Measurements from ENCODE around the gene OR10J5.
"Not testable (repeated sequence)": the region's sequence is repeated elsewhere in the genome, so short reads cannot be mapped to it uniquely, and the experiment has no call there.

OR10J5 gene

GRCh38 chr1:159535907-159536306, at the start of gene OR10J5:
Gene OR10J5, minus strand, starts transcription at chr1:159536007. Its CDS starts 0 bp downstream, at chr1:159536007.
- no peak for DNase-seq

- no peak for DNase-seq
These were observed 48.7 kb upstream of the OR10J5 start for GRCh38 chr1:159584536-159584935.

DNA sequence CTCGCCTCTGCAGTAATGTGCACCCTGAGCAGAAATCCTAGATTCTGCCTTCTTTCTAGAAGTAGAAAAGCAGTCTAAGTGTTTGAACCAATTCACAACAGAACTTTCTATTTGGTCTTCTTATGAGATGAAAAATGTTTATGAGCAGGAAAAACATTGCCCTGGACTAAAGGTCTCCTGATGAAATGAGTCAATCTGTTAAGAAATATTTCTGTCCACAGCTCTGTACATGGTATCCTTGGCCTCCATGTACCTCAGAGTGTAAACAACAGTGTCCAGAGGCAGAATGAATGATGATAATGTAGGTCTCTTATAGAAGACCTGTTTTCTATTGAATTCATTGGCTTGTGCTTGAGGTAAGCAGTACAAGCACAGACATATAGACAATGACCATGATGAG, 45.6 kb upstream of the OR10J5 start:
- DNase-seq = no peak

DNA sequence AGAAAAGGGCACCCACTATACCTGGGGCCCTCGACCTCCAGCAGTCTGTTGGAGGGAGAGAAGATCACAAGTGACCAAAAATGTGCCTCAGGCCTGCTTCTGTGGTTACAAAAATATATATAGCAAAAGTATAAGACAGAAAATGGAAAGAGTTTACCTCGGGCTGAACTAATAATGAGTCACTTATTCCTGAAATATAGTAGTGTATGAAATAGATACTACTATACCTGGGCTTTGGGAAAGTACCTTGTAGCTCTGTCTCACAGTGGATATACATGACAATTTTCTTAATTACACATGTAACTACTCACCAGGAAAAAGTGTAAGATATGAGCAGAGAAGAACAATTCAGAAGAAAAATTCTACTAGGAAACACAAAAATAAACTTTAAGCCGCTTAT, 44.5 kb upstream of the OR10J5 start:
- no peak for DNase-seq

DNA sequence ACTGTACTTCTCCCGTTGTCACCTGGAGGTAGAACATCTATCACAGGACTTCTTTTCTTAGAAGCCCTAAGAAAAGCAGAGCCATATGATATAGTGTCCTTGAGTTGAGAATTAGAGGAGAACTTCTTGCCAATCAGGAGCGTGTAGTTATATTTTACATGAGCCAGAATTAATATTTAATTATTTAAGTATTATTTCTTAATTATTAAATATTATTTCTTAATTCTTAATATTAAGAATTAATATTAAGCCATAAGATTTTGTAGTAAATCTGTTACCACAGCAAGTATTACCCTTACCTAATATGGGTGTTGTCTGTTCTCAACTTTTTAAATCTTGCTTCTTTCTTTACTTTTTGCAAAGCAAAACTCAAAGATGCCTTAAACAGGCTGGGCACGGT, 41.6 kb upstream of the OR10J5 start:
- no peak for DNase-seq

- no peak for DNase-seq
These were observed 26.9 kb upstream of the OR10J5 start for GRCh38 chr1:159562680-159563079.

DNA sequence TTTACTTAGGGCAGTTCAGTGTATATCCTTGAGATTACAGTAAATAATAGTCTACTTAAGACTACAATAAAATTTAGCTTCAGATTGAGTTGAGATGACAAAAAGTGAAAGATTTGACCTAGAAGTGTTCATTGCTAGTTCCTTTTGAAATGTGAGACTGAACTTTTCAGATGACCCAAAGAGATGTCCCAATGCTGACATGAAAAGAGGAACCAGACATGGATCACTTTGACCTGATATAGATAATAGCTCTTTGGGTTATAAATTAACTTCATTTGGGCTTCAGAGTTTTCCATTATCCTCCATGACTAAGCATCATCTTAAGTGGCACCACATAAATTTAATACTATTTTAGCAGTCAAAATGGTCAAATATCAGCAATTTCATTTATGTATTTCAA, 25.7 kb upstream of the OR10J5 start:
- DNase-seq = no peak

DNA sequence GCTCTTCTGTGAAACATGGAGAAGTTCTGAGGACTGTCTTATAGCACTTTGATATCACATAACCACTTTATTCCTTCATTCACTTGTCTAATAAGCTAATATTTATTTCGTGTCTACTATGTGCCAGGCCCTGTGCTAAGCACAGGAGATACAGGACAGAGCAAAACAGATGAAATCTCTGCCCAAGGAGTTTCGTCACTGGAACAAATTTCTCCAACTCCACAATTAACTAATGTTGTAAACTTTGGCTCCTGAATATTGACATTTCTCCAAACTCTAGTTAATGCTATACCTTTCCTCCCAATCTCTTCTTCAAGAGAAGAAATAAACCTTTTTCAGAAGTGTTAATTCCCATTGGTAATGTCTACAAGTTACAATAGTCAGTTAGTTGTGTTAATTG, 24.8 kb upstream of the OR10J5 start:
- DNase-seq = no peak

DNA sequence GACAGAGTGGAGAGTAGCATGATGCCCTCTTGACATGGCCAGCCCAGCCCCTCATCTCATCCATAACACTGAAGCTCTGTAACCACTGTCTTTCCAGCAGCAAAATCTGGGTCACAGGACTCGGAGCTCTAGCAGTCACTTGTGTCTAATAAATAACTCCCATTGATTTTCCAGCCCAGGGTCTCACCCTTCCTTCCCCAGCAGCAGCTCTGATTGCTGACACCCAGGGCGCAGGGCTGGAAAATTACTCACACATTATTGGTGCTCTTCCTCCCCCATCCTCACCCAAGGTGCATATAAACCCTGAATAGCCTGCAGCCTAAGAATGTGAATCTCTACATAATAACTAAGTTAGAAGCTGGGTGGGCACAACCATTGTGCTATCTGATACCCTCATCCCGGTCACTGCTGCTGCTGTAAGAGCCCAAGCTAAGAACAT, 21.1 kb upstream of the OR10J5 start:
- DNase-seq = no peak

DNA sequence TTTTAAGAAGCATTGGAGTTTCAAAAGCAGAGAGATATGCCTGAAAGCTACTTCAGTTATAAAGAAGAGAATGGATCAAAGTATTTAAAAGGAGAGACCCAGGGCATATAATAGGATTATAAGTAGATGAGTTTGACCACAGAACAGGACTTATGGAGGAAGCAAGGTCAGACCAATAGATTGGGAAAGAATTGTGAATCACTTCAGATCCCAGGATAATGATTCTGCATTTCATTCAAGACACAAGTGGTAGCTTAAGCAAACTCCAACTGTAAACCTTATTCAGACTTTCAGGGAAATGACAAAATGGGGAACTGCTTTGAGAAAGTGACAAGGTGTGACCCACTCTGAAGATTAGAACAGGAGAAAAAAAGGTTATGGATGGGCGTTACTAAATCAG, 18.9 kb upstream of the OR10J5 start:
- DNase-seq = no peak

DNA sequence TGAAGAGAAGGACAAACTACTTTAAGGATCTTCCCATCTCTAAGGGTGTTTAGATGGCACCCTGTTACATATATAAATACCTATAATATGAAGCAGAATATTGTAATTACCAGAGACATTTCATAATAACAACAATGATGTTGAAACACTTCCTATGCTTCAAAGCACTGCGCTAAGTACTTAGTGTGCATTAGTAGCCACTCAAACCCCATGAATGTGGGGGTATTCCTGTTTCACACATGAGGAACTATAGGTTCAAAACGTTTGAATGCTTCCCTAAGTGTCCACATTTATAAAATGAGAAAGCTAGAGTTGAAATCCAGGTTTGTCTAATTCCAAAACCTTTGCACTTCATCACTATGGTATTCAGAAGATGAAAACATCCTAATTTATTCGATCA, 18.5 kb upstream of the OR10J5 start:
- no peak for DNase-seq

- DNase-seq = no peak
These were observed 12.3 kb upstream of the OR10J5 start for GRCh38 chr1:159548126-159548525.

DNA sequence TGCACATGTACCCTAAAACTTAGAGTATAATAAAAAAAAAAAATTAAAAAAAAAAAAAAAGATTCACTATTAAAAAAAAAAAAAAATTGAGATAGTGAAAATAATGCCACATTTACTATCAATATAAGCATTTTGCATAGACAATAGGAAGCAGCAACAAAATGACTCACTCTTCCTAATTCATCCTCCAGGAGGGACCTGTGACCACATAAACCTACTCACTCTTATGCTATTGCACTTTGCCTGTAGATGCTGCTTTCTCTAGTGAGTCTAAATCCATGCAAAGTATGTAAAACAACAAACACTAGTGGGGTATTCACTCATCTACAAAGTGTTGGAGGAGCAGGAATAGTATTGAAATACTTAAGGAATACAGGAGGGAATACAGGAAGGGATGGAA, 2.9 kb downstream of the OR10J5 start:
- no peak for DNase-seq

DNA sequence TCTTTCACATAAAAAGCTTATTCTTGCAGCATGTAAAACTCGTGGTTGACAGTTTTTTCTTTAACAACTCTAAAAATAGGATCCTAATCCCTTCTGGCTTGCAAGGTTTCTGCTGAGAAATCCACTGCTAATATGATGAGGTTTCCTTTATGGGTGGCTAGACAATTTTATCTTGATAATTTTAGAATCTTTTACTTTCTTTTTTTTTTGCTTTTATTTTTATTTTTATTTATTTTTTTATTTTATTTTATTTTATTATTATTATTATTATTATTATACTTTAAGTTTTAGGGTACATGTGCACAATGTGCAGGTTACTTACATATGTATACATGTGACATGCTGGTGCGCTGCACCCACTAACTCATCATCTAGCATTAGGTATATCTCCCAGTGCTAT, 11.0 kb downstream of the OR10J5 start:
- DNase-seq = not testable (repeated sequence)

- DNase-seq = no peak
These were observed 25.6 kb downstream of the OR10J5 start for GRCh38 chr1:159510229-159510541.

DNA sequence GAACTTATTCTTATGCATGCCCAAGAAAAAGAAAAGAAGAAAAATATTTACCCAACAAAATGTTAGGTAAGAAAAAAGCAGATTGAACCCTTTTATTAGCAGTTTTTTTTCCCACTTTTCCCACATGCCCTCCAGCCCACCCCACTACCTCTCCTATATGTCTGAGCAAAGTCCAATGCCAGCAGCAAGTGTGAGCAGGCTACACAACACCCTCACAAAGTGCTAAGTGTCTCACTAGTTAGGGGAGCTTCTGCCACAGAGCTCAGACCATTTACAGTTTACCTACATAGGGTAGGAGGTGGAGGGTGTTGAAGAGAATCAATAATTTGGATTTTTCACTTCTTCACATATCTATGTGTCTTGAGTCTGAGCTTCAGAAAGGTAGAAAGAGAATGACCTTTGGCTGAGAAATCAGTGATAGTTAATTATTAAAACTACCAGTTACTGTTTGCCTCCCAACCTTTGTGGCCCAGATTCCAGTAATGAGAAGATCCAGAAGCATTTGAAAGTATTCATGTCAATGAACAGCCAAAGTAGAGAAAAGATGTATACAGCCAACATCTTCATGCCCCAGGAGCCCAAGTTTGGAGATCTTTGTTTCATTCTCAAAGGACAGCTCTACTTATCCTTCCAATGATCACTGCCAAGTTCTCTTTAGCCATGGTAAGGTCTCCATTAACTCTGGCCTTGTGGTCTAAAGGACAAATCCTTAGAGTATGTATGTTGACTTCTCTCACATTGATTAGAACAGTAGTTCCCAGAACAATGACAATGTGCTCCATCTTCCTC, 26.2 kb downstream of the OR10J5 start:
- DNase-seq = no peak

- DNase-seq = no peak
These were observed 26.9 kb downstream of the OR10J5 start for GRCh38 chr1:159508951-159509350.

DNA sequence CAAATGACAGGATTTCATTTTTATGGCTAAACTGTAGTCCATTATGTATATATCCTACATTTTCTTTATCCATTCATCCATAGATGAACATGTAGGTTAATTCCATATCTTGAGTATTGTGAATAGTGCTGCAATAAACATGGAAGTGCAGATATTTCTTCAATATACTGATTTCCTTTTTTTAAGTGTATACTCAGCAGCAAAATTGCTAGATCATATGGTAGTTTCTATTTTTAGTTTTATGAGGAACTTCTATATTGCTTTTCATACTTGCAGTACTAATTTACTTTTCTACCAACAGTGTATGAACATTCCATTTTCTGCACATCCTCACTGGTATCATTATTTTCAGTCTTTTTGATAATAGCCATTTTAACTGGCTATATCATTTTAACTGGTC, 30.1 kb downstream of the OR10J5 start:
- DNase-seq = no peak

GRCh38 chr1:159501082-159501481, 34.7 kb downstream of the OR10J5 start:
- DNase-seq = no peak

DNA sequence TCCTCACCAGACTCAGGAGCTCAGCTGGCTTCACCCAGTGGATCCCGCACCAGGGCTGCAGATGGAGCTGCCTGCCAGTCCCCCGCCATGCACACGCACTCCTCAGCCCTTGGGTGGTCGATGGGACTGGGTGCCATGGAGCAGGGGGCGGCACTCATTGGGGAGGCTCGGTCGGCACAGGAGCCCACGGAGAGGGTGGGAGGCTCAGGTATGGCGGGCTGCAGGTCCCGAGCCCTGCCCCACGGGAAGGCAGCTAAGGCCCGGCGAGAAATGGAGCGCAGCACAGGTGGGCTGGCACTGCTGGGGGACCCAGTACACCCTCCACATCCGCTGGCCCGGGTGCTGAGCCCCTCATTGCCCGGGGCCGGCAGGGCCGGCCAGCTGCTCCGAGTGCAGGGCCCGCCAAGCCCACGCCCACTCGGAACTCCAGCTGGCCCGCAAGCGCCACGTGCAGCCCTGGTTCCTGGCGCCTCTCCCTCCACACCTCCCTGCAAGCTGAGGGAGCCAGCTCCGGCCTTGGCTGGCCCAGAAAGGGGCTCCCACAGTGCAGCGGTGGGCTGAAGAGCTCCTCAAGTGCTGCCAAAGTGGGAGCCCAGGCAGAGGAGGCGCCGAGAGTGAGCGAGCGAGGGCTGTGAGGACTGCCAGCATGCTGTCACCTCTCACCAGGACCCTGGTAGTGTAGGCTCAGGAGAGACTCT, 41.1 kb downstream of the OR10J5 start:
- DNase-seq = not testable (repeated sequence)

GRCh38 chr1:159493354-159493753, 42.5 kb downstream of the OR10J5 start:
- DNase-seq = no peak

- DNase-seq = no peak
These were observed 43.1 kb downstream of the OR10J5 start for GRCh38 chr1:159492575-159493323.
